Endothelial cell of umbilical vein (primary cell): ENCODE measurements around the gene JAZF1. TPM values are rescaled to one million over a fixed set of nuclear protein-coding genes. Genes with fewer than 3 reads are reported as not detected.

Source experiments
- BruUV-seq: library from RNA; stranded (reverse); fragments of 400-500 nt; replicated peaks from 2 replicates; lab custom pipeline; 2021; lab: Mats Ljungman, UMichigan
- CTCF ChIA-PET: fragments of 300-600, 350-600 bp; sonication (Branson Sonifier 250); formaldehyde crosslinking; loops from one replicate; lab custom pipeline; 2021; ENCODE audit warnings: antibody characterized with exemption, inconsistent platforms; lab: Charles Lee
- POLR2A ChIA-PET: fragments of 300-600, 350-600 bp; sonication (Branson Sonifier 250); formaldehyde crosslinking; loops from one replicate; lab custom pipeline; 2021; ENCODE audit warnings: antibody characterized with exemption, inconsistent platforms; lab: Charles Lee
- DNase-seq: peaks from one replicate; pipeline ENCODE4 v3.0.0-alpha.2; 2011; ENCODE audit warnings: low read depth, low spot score
- FAIRE-seq: peaks from 2 replicates; lab custom pipeline; 2011; peaks lifted over from hg19 to GRCh38; lab: Jason Lieb, UNC
- H2AFZ ChIP-seq: 2 replicates; pipeline ENCODE4 v1.6.0; 2012; ENCODE audit warnings: low read depth, low read length, control low read depth, inconsistent platforms
- H3K27ac ChIP-seq: 2 replicates; pipeline ENCODE4 v1.5.1; 2011; ENCODE audit warnings: low read depth, mild to moderate bottlenecking, control low read depth, low read length, moderate library complexity; ENCODE audit not compliant: insufficient read depth
- H3K27me3 ChIP-seq, 2 experiments: 2 replicates each; pipeline versions ENCODE4 v1.6.0 to v1.6.1; 2011; ENCODE audit warnings: low read length in 2 of 2, mixed read lengths in 1 of 2; ENCODE audit not compliant: control insufficient read depth in 2 of 2, insufficient read depth in 2 of 2
- H3K36me3 ChIP-seq, 2 experiments: 2 replicates in 1 of 2; 3 replicates in 1 of 2; pipeline ENCODE4 v1.5.1; 2011; ENCODE audit warnings: low read length in 2 of 2, mild to moderate bottlenecking in 1 of 2, moderate library complexity in 1 of 2; ENCODE audit not compliant: control insufficient read depth in 2 of 2, insufficient read depth in 2 of 2; ENCODE audit errors: extremely low read depth in 1 of 2
- H3K4me1 ChIP-seq: 3 replicates; pipeline ENCODE4 v1.5.1; 2011; ENCODE audit warnings: mild to moderate bottlenecking, low read length; ENCODE audit not compliant: control insufficient read depth, insufficient read depth; ENCODE audit errors: extremely low read depth
- H3K4me2 ChIP-seq: 2 replicates; pipeline ENCODE4 v1.6.1; 2011; ENCODE audit warnings: low read length, control low read depth, mixed read lengths; ENCODE audit not compliant: insufficient read depth
- H3K4me3 ChIP-seq, 3 experiments: fragments of 200-600 bp in 1 of 3; sonication (generic), shearing (Covaris generic) in 1 of 3; replicated peaks in 1 of 3; 2 replicates each; pipeline ENCODE4 v1.5.1; 2011 to 2016; ENCODE audit warnings: control low read depth in 3 of 3, low read length in 3 of 3, mild to moderate bottlenecking in 2 of 3, inconsistent platforms in 1 of 3, low read depth in 1 of 3, moderate library complexity in 1 of 3; ENCODE audit not compliant: insufficient read depth in 1 of 3
- H3K79me2 ChIP-seq: 2 replicates; pipeline ENCODE4 v1.6.0; 2012; ENCODE audit warnings: low read length, inconsistent platforms; ENCODE audit not compliant: control insufficient read depth, insufficient read depth
- H3K9ac ChIP-seq: replicated peaks from 2 replicates; pipeline ENCODE3; 2011; ENCODE audit warnings: low read length, control low read depth; ENCODE audit not compliant: insufficient read depth; ENCODE audit errors: extremely low read depth
- H3K9me1 ChIP-seq: replicated peaks from 3 replicates; pipeline ENCODE4 v1.6.0; 2011; ENCODE audit warnings: mild to moderate bottlenecking, low read length; ENCODE audit not compliant: control insufficient read depth, insufficient read depth; ENCODE audit errors: extremely low read depth
- H3K9me3 ChIP-seq: replicated peaks from 2 replicates; pipeline ENCODE4 v1.5.1; 2012; ENCODE audit warnings: low read length, inconsistent platforms; ENCODE audit not compliant: control insufficient read depth, insufficient read depth
- H4K20me1 ChIP-seq: replicated peaks from 2 replicates; pipeline ENCODE3; 2011; ENCODE audit warnings: mild to moderate bottlenecking, low read length; ENCODE audit not compliant: control insufficient read depth, insufficient read depth; ENCODE audit errors: extremely low read depth
- EZH2 ChIP-seq: IDR thresholded peaks from 2 replicates; pipeline ENCODE4 v1.6.1; 2012; ENCODE audit warnings: borderline replicate concordance, low read depth, mild to moderate bottlenecking, moderate library complexity, low read length, inconsistent platforms; ENCODE audit not compliant: severe bottlenecking
- FOS ChIP-seq: IDR thresholded peaks from 2 replicates; pipeline ENCODE4 v1.6.1; 2011; ENCODE audit warnings: mild to moderate bottlenecking, low read length, moderate library complexity, borderline replicate concordance; ENCODE audit not compliant: insufficient read depth
- GATA2 ChIP-seq: IDR thresholded peaks from 2 replicates; pipeline ENCODE4 v1.7.0; 2011; ENCODE audit warnings: low read depth, mild to moderate bottlenecking, moderate library complexity, mixed read lengths, low read length; ENCODE audit not compliant: insufficient read length, insufficient read depth
- JUN ChIP-seq: IDR thresholded peaks from 2 replicates; pipeline ENCODE4 v1.6.1; 2011; ENCODE audit warnings: borderline replicate concordance, low read depth; ENCODE audit not compliant: insufficient read length, insufficient read depth
- MYC ChIP-seq: IDR thresholded peaks from one replicate; pipeline ENCODE4 v1.6.1; 2011; ENCODE audit warnings: mild to moderate bottlenecking, low read depth, low read length
- POLR2A ChIP-seq: IDR thresholded peaks from 2 replicates; pipeline ENCODE4 v1.6.1; 2012; ENCODE audit warnings: low read depth, mild to moderate bottlenecking, control low read depth, low read length
- POLR2AphosphoS5 ChIP-seq: IDR thresholded peaks from 2 replicates; pipeline ENCODE4 v1.6.1; 2012; ENCODE audit warnings: low read depth, mild to moderate bottlenecking, control low read depth, low read length, moderate library complexity; ENCODE audit not compliant: insufficient read depth
- dilution Hi-C: fragments of 300-500 bp; cut with MboI; formaldehyde crosslinking; loops from one replicate; pipeline ENCODE4 v1.15.0; 2019; ENCODE audit warnings: low sequenced_read_pairs; ENCODE audit not compliant: extremely low pct_ligation_motif_present
- intact Hi-C: fragments of 100-400 bp; cut with micrococcal nuclease; formaldehyde crosslinking; loops from one replicate; pipeline ENCODE4 v1.10.0; 2022
- polyA plus RNA-seq, 4 experiments: library from polyadenylated mRNA; depleted of rRNA in 3 of 4; stranded (reverse) in 3 of 4; unstranded in 1 of 4; fragments of >200 nt; gene quantifications; 2 replicates each; pipeline versions ENCODE4 v1.2.1 to v1.2.3, GENCODE V29; 2011 to 2012; ENCODE audit warnings: missing spikeins in 1 of 4
- total RNA-seq: library from RNA; stranded (reverse); gene quantifications from 2 replicates; pipeline ENCODE4 v1.2.3, GENCODE V29; 2021
- TF ChIP-seq, protein P1 (sequence below): IDR thresholded peaks from 2 replicates; pipeline ENCODE4 v1.6.1; 2011; ENCODE audit not compliant: insufficient read depth, insufficient read length
- TF ChIP-seq, protein P2 (sequence below), 2 donors: IDR thresholded peaks; 1 replicate in 1 of 2; 2 replicates in 1 of 2; pipeline ENCODE4 v1.5.1; 2011; ENCODE audit warnings: low read length in 2 of 2, mild to moderate bottlenecking in 2 of 2, moderate library complexity in 2 of 2, control low read depth in 1 of 2, inconsistent platforms in 1 of 2, low read depth in 1 of 2; ENCODE audit not compliant: insufficient read depth in 1 of 2; ENCODE audit errors: extremely low read depth in 1 of 2

JAZF1 gene
- total and polyA plus RNA-seq, 2 donors (not counting 3 experiments of a cell fraction or from before 2014, with no cell fraction given) = 2.5 to 16.9 TPM

DNA sequence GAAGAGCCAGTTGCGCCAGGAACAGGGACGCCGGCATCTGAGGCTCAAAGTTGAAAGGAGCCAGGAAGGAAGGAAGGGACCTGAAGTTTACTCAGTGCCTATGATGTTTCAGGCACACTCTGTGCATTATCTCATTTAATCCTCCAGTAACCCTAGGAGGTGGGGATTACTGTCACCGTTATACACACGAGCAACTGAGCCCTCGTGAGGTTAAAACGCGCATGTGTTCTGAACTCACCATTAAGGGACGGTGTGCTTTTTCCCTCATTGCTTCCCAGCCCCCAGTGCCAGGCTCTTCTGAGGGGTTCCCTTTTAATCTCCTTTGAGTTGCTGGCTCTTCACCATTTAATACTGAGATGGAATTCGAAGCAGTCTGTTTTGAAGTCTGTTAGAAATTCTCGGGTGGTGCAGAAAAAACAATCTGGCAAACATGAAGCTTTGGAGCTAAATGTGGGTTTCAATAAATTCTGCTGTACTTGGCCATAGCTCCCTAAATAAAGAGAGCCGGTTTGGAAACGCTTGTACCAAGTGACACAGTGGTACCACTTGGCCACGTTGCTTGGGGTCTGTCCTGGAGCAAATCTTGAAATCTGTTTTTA lies 338.4 kb downstream of the JAZF1 start:
- no peak for TF ChIP-seq FOS
- no peak for TF ChIP-seq POLR2AphosphoS5
- no peak for TF ChIP-seq GATA2
- intact Hi-C loops = no loop called here
- no peaks in the 10 kb centered on the region for H3K27me3 ChIP-seq
- POLR2A ChIA-PET = no interaction called here
- H3K4me1 ChIP-seq = peaks cover 5% of the 10 kb centered on the region
- dilution Hi-C loops = no loop called here
- no peak overlapping the region for H2AFZ ChIP-seq
- FAIRE-seq (no peak), DNase-seq (no peak)
- H3K4me3 ChIP-seq = no peak overlapping the region
- H3K9me1 ChIP-seq = no peaks in the 10 kb centered on the region
- CTCF ChIA-PET = interaction anchor here (2.0 kb wide), 1 partner anchor 12 kb away, joined by 6 read pairs; no protein-coding TSS in a partner anchor
- no peak overlapping the region for H3K9ac ChIP-seq
- no peak overlapping the region for H3K4me2 ChIP-seq
- no peaks in the 10 kb centered on the region for H3K9me3 ChIP-seq
- no peaks in the 10 kb centered on the region for H4K20me1 ChIP-seq
- BruUV-seq = no TSS peak
- no peak overlapping the region for H3K27ac ChIP-seq
- H3K36me3 ChIP-seq = no peaks in the 10 kb centered on the region
- H3K79me2 ChIP-seq = no peaks in the 10 kb centered on the region

DNA sequence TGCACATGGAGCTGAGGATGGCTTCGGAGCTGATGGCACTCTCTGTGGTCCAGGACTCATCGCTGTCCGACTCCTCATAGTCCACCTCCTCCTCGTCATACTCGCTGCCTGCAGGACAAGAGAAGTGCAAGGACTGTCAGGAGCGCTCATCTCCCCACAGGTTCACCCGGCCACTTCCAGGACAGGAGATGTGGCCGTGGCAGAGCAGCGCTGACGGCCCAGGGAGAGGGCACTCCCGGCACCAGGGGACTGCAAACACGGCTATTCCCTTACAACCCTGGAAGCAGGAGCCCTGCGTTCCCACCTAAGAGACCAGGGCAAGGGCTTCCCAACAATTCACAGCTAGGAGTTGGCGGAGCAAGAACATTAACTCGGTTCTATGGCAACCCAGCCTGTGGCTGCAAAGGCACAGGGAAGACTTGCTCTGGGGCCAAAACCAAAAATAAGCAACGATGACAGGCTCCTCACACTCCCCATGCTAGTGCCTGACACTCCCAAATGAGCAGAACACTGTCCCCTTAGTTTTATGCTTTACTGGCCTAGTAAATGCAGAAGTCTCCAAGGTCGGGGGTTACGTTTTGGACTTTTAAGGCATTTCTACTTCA lies 339.7 kb downstream of the JAZF1 start:
- BruUV-seq = no TSS peak
- ChIA-PET POLR2A (no interaction called here), CTCF (interaction anchor here (2.0 to 2.2 kb wide), 2 partner anchors 11 to 15 kb away, joined by 6 to 11 read pairs; no protein-coding TSS in a partner anchor)
- Histone ChIP-seq H3K4me2 (no peak overlapping the region), H3K36me3 (no peaks in the 10 kb centered on the region), H3K9me3 (no peaks in the 10 kb centered on the region), H3K9ac (no peak overlapping the region), H4K20me1 (no peaks in the 10 kb centered on the region), H2AFZ (no peak overlapping the region), H3K79me2 (no peaks in the 10 kb centered on the region), H3K9me1 (no peaks in the 10 kb centered on the region), H3K4me3 (no peak overlapping the region), H3K27ac (no peak overlapping the region), H3K27me3 (no peaks in the 10 kb centered on the region), H3K4me1 (peaks cover 5% of the 10 kb centered on the region)
- TF ChIP-seq, protein P1, sequence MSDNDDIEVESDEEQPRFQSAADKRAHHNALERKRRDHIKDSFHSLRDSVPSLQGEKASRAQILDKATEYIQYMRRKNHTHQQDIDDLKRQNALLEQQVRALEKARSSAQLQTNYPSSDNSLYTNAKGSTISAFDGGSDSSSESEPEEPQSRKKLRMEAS = no peak
- TF ChIP-seq EZH2 (no peak), MYC (no peak), POLR2AphosphoS5 (no peak), POLR2A (no peak), FOS (no peak), GATA2 (no peak), JUN (no peak)
- TF ChIP-seq, protein P2, sequence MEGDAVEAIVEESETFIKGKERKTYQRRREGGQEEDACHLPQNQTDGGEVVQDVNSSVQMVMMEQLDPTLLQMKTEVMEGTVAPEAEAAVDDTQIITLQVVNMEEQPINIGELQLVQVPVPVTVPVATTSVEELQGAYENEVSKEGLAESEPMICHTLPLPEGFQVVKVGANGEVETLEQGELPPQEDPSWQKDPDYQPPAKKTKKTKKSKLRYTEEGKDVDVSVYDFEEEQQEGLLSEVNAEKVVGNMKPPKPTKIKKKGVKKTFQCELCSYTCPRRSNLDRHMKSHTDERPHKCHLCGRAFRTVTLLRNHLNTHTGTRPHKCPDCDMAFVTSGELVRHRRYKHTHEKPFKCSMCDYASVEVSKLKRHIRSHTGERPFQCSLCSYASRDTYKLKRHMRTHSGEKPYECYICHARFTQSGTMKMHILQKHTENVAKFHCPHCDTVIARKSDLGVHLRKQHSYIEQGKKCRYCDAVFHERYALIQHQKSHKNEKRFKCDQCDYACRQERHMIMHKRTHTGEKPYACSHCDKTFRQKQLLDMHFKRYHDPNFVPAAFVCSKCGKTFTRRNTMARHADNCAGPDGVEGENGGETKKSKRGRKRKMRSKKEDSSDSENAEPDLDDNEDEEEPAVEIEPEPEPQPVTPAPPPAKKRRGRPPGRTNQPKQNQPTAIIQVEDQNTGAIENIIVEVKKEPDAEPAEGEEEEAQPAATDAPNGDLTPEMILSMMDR (IDR thresholded peaks at IDR 0.05; ENCODE audit: extremely low read depth in 1 of 2, insufficient read depth in 1 of 2, low read depth in 1 of 2, low read length in 2 of 2) = no peak
- dilution Hi-C loops = no loop called here
- DNase-seq = no peak
- no peak for FAIRE-seq
- intact Hi-C loops = no loop called here
